GM21737 (cell line): Measurements from ENCODE around the gene KLF6.
"Not testable (repeated sequence)": the region's sequence is repeated elsewhere in the genome, so short reads cannot be mapped to it uniquely, and the experiment has no call there.

ENCODE experiments used
- ATAC-seq: cut with Tn5 transposase; IDR thresholded peaks from one replicate; pipeline ENCODE4 v1.9.1; 2021; ENCODE audit warnings: mild to moderate bottlenecking, moderate library complexity; ENCODE audit not compliant: unreplicated experiment

KLF6 gene

GRCh38 chr10:3735175-3735574 is 49.8 kb downstream of the KLF6 start:
- ATAC-seq, result no peak

DNA sequence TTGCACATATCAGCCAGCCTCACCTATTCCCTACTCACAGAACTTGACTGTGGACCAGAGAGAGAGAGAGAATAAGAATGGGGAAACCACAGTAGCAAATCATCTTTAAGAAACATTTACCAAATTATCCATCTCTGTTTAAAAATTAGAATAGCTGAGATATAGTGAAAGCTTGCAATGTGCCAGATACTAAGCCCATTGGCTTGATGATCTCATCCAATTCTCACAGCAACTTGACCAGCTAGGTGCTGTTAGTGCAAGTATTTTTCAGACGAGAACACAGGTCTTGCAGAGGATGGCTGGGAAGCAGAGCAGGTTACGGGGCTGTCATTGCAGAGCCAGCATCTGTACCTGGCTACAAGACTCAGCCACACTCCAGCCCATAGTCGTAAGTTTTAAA is 50.9 kb downstream of the KLF6 start:
- no peak for ATAC-seq

- not testable (repeated sequence) for ATAC-seq
Measured at GRCh38 chr10:3732183-3732582, 52.8 kb downstream of the KLF6 start.

DNA sequence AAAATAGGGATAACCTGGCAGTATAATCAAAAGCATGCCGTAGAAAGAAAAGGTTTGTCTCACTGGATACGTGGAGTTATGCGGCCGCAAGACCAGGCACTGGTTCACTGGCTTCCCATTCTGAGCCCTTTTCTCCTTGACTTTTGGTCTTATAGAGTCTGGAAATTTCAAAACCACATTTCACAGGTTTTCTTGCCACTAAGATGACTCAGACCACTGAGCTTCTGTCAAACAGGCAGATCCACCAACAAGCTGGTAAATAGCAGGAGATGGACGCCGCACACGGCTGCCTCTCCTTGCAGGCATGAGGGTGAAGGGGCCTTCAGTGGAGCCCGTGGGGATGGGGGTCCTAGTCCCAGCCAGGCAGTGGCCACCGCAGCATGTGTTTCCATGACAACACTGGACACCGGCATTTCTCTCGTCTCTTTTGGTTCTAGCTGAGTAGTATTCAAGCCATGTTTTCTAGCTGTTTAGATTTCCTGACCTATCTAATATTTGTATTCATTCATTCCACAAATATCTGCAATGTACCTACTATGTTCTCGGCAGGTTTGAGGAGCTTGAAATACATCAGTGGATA is 55.5 kb downstream of the KLF6 start:
- no peak for ATAC-seq

- no peak for ATAC-seq
Measured at GRCh38 chr10:3728563-3728962, 56.4 kb downstream of the KLF6 start.

DNA sequence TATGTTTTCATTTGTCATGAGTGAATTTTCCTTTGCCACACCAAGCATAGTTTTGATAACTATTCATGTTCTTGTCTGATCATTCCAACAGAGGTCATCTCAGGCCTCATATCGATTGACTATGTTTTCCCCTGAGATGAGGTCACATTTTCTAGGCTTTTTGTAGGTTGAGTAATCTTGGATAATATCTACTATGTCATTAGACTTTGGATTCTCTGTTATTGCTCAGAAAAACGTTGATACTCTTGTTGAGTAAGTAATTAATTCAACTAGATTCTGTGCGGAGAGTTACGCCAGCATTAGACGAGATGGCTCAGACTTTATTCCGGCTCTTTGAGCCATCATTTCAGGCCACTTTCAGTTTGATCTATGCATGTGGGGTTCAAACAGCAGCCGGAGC is 57.7 kb downstream of the KLF6 start:
- ATAC-seq, result no peak
